K562 (cell line): ENCODE data around the gene DNASE1L3. TPM values are rescaled to one million over a fixed set of nuclear protein-coding genes. Genes with fewer than 3 reads are reported as not detected.

Experiments
- ATAC-seq: fragments of 200-7000 bp; cut with Tn5 transposase; 3 replicates; pipeline ENCODE4 v1.9.1; 2020; ENCODE audit warnings: moderate library complexity
- BruUV-seq: library from RNA; stranded (reverse); fragments of 400-500 nt; replicated peaks from 2 replicates; lab custom pipeline; 2021; lab: Mats Ljungman, UMichigan
- CTCF ChIA-PET: fragments of 300-600 bp; formaldehyde crosslinking; extraction: SDS; loops from one replicate; lab custom pipeline; 2021; ENCODE audit warnings: low intra/inter-chr PET ratio; lab: Yijun Ruan, JAX
- POLR2A ChIA-PET: fragments of 300-600, 350-650 bp; sonication (Branson Sonifier 250); formaldehyde crosslinking; extraction: SDS; loops from one replicate; lab custom pipeline; 2021; ENCODE audit warnings: antibody characterized with exemption, inconsistent platforms; lab: Yijun Ruan, JAX
- DNase-seq, 4 experiments: peaks; one replicate each; pipeline versions ENCODE4 v3.0.0 to v3.0.0-alpha.2; 2011 to 2018; ENCODE audit warnings: low spot score in 3 of 4, mixed read lengths in 3 of 4; ENCODE audit errors: extremely low read depth in 1 of 4
- FAIRE-seq: peaks from 2 replicates; lab custom pipeline; 2011; peaks lifted over from hg19 to GRCh38; lab: Jason Lieb, UNC
- H2AFZ ChIP-seq: 2 replicates; pipeline ENCODE4 v1.6.0; 2011; ENCODE audit warnings: low read depth, low read length, control low read depth, inconsistent platforms
- H3K27ac ChIP-seq: fragments of 200-600 bp; 3 replicates; pipeline ENCODE4 v1.8.0; 2011; ENCODE audit warnings: low read depth, mild to moderate bottlenecking, control low read depth, inconsistent platforms, low read length, moderate library complexity, mixed read lengths; ENCODE audit errors: extremely low read depth
- H3K27me3 ChIP-seq, 2 experiments: fragments of 300-600 bp in 1 of 2; 2 replicates in 1 of 2; 3 replicates in 1 of 2; pipeline versions ENCODE4 v1.6.0 to v1.8.0; 2011; ENCODE audit warnings: inconsistent platforms in 2 of 2, low read length in 2 of 2, mild to moderate bottlenecking in 1 of 2, mixed read lengths in 1 of 2, moderate library complexity in 1 of 2; ENCODE audit not compliant: control insufficient read depth in 2 of 2, insufficient read depth in 2 of 2
- H3K36me3 ChIP-seq: fragments of 300-600 bp; 3 replicates; pipeline ENCODE4 v1.8.0; 2011; ENCODE audit warnings: mild to moderate bottlenecking, low read length, inconsistent platforms; ENCODE audit not compliant: control insufficient read depth, insufficient read depth
- H3K4me1 ChIP-seq, 2 experiments: fragments of 200-600 bp in 1 of 2; replicated peaks in 1 of 2; 2 replicates in 1 of 2; 3 replicates in 1 of 2; pipeline versions ENCODE4 v1.5.1 to v1.8.0; 2011; ENCODE audit warnings: inconsistent platforms in 2 of 2, low read length in 2 of 2, mild to moderate bottlenecking in 1 of 2, mixed read lengths in 1 of 2, moderate library complexity in 1 of 2; ENCODE audit not compliant: control insufficient read depth in 2 of 2, insufficient read depth in 2 of 2
- H3K4me2 ChIP-seq: 2 replicates; pipeline ENCODE4 v1.6.1; 2011; ENCODE audit warnings: low read length, control low read depth, inconsistent platforms, mixed read lengths; ENCODE audit not compliant: insufficient read depth
- H3K4me3 ChIP-seq: fragments of 200-600 bp; sonication (generic), shearing (Covaris generic); 2 replicates; pipeline ENCODE4 v1.5.1; 2016; ENCODE audit warnings: control low read depth, inconsistent platforms
- H3K79me2 ChIP-seq: fragments of 200-600 bp; 3 replicates; pipeline ENCODE4 v1.8.0; 2011; ENCODE audit warnings: low read length, inconsistent platforms; ENCODE audit not compliant: control insufficient read depth, insufficient read depth
- H3K9ac ChIP-seq, 2 experiments: 2 replicates each; pipeline versions ENCODE4 v1.6.0 to v1.6.1; 2011; ENCODE audit warnings: low read depth in 2 of 2, low read length in 2 of 2, control low read depth in 1 of 2, inconsistent platforms in 1 of 2, mild to moderate bottlenecking in 1 of 2, mixed read lengths in 1 of 2; ENCODE audit not compliant: insufficient read depth in 1 of 2
- H3K9me1 ChIP-seq: one replicate; pipeline ENCODE4 v1.6.0; 2011; ENCODE audit warnings: inconsistent platforms, mild to moderate bottlenecking, low read length, moderate library complexity; ENCODE audit not compliant: control insufficient read depth, insufficient read depth
- H3K9me3 ChIP-seq: replicated peaks from 2 replicates; pipeline ENCODE4 v1.5.1; 2011; ENCODE audit warnings: low read depth, low read length, inconsistent platforms; ENCODE audit not compliant: control insufficient read depth, insufficient read depth
- H4K20me1 ChIP-seq: replicated peaks from 2 replicates; pipeline ENCODE4 v1.6.1; 2011; ENCODE audit warnings: low read length, inconsistent platforms, mixed read lengths; ENCODE audit not compliant: control insufficient read depth, insufficient read depth
- ARID2 ChIP-seq: fragments of 450-650 bp; IDR thresholded peaks from 2 replicates; pipeline ENCODE4 v1.6.1; 2017; ENCODE audit warnings: antibody characterized with exemption, mild to moderate bottlenecking
- BMI1 ChIP-seq: fragments of 150-350 bp; IDR thresholded peaks from 2 replicates; pipeline ENCODE4 v1.6.1; 2014; ENCODE audit warnings: low read length
- CREBBP ChIP-seq: IDR thresholded peaks from one replicate; pipeline ENCODE4 v1.6.1; 2012; ENCODE audit warnings: low read depth, mild to moderate bottlenecking, control low read depth, inconsistent platforms, low read length
- HBP1 ChIP-seq: fragments of 450-650 bp; formaldehyde crosslinking; IDR thresholded peaks from 2 replicates; pipeline ENCODE4 v1.4.0; 2022; ENCODE audit warnings: missing genetic modification characterization
- MBD2 ChIP-seq: sonication (generic); IDR thresholded peaks from 2 replicates; pipeline ENCODE4 v1.6.1; 2016; ENCODE audit warnings: low read depth, borderline replicate concordance
- MEIS2 ChIP-seq: fragments of 450-650 bp; IDR thresholded peaks from 2 replicates; pipeline ENCODE4 v1.6.1; 2014; ENCODE audit warnings: mild to moderate bottlenecking; ENCODE audit not compliant: partially characterized antibody
- MYBL2 ChIP-seq, 2 experiments: fragments of 450-650 bp in 1 of 2; sonication (generic) in 1 of 2; formaldehyde crosslinking in 1 of 2; IDR thresholded peaks; 2 replicates each; pipeline versions ENCODE4 v1.6.1 to v1.8.1; 2017 to 2022; ENCODE audit warnings: borderline replicate concordance in 1 of 2, inconsistent platforms in 1 of 2, low read depth in 1 of 2, mild to moderate bottlenecking in 1 of 2, missing genetic modification reagents in 1 of 2, moderate library complexity in 1 of 2
- NONO ChIP-seq, 2 experiments: fragments of 200-400 bp in 1 of 2; fragments of 450-650 bp in 1 of 2; formaldehyde crosslinking in 1 of 2; IDR thresholded peaks; 2 replicates each; pipeline ENCODE4 v1.6.1; 2017; ENCODE audit warnings: low read depth in 2 of 2, mild to moderate bottlenecking in 2 of 2, moderate library complexity in 2 of 2, low read length in 1 of 2
- PHB2 ChIP-seq: fragments of 450-650 bp; IDR thresholded peaks from 2 replicates; pipeline ENCODE4 v1.6.1; 2017; ENCODE audit warnings: low read depth
- PHF8 ChIP-seq: fragments of 200-600 bp; sonication (generic); IDR thresholded peaks from 2 replicates; pipeline ENCODE4 v1.6.1; 2012; ENCODE audit warnings: mixed run types, mild to moderate bottlenecking, inconsistent platforms, low read length, moderate library complexity, borderline replicate concordance
- POU5F1 ChIP-seq: fragments of 150-350 bp; IDR thresholded peaks from 2 replicates; pipeline ENCODE4 v1.6.1; 2014; ENCODE audit warnings: borderline replicate concordance, low read length, low read depth, mild to moderate bottlenecking; ENCODE audit not compliant: partially characterized antibody
- SMAD3 ChIP-seq: fragments of 450-650 bp; formaldehyde crosslinking; conservative IDR thresholded peaks from 2 replicates; pipeline ENCODE4 v1.4.0; 2020; ENCODE audit warnings: mild to moderate bottlenecking
- SRSF7 ChIP-seq: fragments of 200-400 bp; formaldehyde crosslinking; optimal IDR thresholded peaks from 2 replicates; pipeline ENCODE3; 2017; ENCODE audit warnings: mild to moderate bottlenecking, low read depth, low read length
- WGBS: fragments of 100-300 bp; shearing (Covaris generic); methylation state at CpG from one replicate; pipeline ENCODE4 v1.1.6; 2016; ENCODE audit warnings: low coverage, mixed read lengths; ENCODE audit not compliant: insufficient coverage; ENCODE audit errors: missing lambda C conversion rate; 5-methylcytosine and 5-hydroxymethylcytosine counted together
- in situ Hi-C: fragments of 300-500 bp; cut with MboI; formaldehyde crosslinking; loops from 4 replicates; pipeline ENCODE4 v1.15.0; 2018; ENCODE audit warnings: inconsistent platforms, mixed read lengths
- intact Hi-C: fragments of 100-400 bp; cut with micrococcal nuclease; formaldehyde crosslinking; loops from 2 replicates; pipeline ENCODE4 v1.14.2; 2022
- polyA plus RNA-seq, 8 experiments: library from polyadenylated mRNA; depleted of rRNA in 4 of 8; stranded (reverse) in 5 of 8; unstranded in 3 of 8; fragments of >200 nt; fragmentation: Nextera tagmentation in 2 of 8; fragmentation: Illumina TruSeq in 1 of 8; extraction: Ambion mirVana in 2 of 8; extraction: Trizol in 1 of 8; gene quantifications; 2 replicates each; pipeline versions ENCODE4 v1.2.1 to v1.2.3, GENCODE V29; 2011 to 2014; ENCODE audit warnings: inconsistent platforms in 1 of 8, missing spikeins in 1 of 8
- total RNA-seq, 7 experiments: library from RNA; depleted of rRNA in 6 of 7; stranded (reverse); fragments of >200 nt in 6 of 7; fragmentation: Illumina TruSeq in 2 of 7; extraction: Trizol in 2 of 7; gene quantifications; 2 replicates each; pipeline versions ENCODE4 v1.2.1 to v1.2.3, GENCODE V29; 2011 to 2021; ENCODE audit warnings: low replicate concordance in 1 of 7
- TF ChIP-seq, protein P1 (sequence below): fragments of 250-450 bp; sonication (Bioruptor Pico); IDR thresholded peaks from 2 replicates; pipeline ENCODE4 v1.8.0; 2022; ENCODE audit warnings: inconsistent platforms, mild to moderate bottlenecking, moderate library complexity, borderline replicate concordance
- TF ChIP-seq, protein P2 (sequence below): fragments of 450-650 bp; formaldehyde crosslinking; IDR thresholded peaks from 2 replicates; pipeline ENCODE4 v1.4.0; 2020; ENCODE audit warnings: mild to moderate bottlenecking, moderate library complexity

The DNASE1L3 gene
- total and polyA plus RNA-seq, 9 of the 15 experiments (the other 6 are each of a cell fraction or from before 2014, with no cell fraction given) = 0.06 TPM; not detected in 8

GRCh38 chr3:58188173-58188564 lies 22.6 kb downstream of the DNASE1L3 start:
- no peak for FAIRE-seq
- Histone ChIP-seq H3K4me2 (no peak overlapping the region), H4K20me1 (no peaks in the 10 kb centered on the region), H3K4me1 (peaks cover 4 to 16% of the 10 kb centered on the region in 2 experiments), H3K9me3 (no peaks in the 10 kb centered on the region), H3K9ac (no peak overlapping the region), H3K27ac (no peak overlapping the region), H2AFZ (no peak overlapping the region), H3K27me3 (no peaks in the 10 kb centered on the region), H3K79me2 (no peaks in the 10 kb centered on the region), H3K9me1 (no peaks in the 10 kb centered on the region), H3K4me3 (no peak overlapping the region), H3K36me3 (no peaks in the 10 kb centered on the region)
- ChIA-PET CTCF (interaction anchor here (1.2 to 3.2 kb wide), 5 partner anchors 29 to 442 kb away, joined by 3 to 27 read pairs (median 4); no protein-coding TSS in a partner anchor), POLR2A (no interaction called here)
- ATAC-seq = no peak
- TF ChIP-seq ARID2 (no peak), SMAD3 (CRISPR knock-in tag) (no peak), POU5F1 (no peak), HBP1 (CRISPR knock-in tag) (no peak), PHB2 (no peak), NONO (IDR thresholded peaks at IDR 0.05; ENCODE audit: low read depth in 2 of 2, low read length in 1 of 2) (no peak), BMI1 (no peak), PHF8 (no peak), CREBBP (no peak), SRSF7 (no peak), MBD2 (no peak), MYBL2 (IDR thresholded peaks at IDR 0.05; ENCODE audit: low read depth) (no peak), MYBL2 (CRISPR knock-in tag; IDR thresholded peaks at IDR 0.05; ENCODE audit: borderline replicate concordance) (no peak), MEIS2 (no peak)
- TF ChIP-seq, protein P1, sequence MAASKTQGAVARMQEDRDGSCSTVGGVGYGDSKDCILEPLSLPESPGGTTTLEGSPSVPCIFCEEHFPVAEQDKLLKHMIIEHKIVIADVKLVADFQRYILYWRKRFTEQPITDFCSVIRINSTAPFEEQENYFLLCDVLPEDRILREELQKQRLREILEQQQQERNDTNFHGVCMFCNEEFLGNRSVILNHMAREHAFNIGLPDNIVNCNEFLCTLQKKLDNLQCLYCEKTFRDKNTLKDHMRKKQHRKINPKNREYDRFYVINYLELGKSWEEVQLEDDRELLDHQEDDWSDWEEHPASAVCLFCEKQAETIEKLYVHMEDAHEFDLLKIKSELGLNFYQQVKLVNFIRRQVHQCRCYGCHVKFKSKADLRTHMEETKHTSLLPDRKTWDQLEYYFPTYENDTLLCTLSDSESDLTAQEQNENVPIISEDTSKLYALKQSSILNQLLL (CRISPR knock-in tag) = no peak
- TF ChIP-seq, protein P2, sequence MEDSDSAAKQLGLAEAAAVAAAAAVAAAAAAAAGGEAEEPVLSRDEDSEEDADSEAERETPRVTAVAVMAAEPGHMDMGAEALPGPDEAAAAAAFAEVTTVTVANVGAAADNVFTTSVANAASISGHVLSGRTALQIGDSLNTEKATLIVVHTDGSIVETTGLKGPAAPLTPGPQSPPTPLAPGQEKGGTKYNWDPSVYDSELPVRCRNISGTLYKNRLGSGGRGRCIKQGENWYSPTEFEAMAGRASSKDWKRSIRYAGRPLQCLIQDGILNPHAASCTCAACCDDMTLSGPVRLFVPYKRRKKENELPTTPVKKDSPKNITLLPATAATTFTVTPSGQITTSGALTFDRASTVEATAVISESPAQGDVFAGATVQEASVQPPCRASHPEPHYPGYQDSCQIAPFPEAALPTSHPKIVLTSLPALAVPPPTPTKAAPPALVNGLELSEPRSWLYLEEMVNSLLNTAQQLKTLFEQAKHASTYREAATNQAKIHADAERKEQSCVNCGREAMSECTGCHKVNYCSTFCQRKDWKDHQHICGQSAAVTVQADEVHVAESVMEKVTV (CRISPR knock-in tag) = no peak
- no peak for DNase-seq
- no TSS peak for BruUV-seq
- in situ Hi-C loops (loop anchor here (5.0 to 10.0 kb wide), 3 partner anchors 119 to 347 kb away; partner anchors contain the start of genes ACOX2, HTD2 and RPP14), intact Hi-C loops (loop anchor here (5.0 kb wide), 1 partner anchor 344 kb away; no protein-coding TSS in a partner anchor)
- 23% methylated on average over 6 of the region's 6 CpGs for WGBS
